Measurements from ENCODE around the gene USP37. TPM values are rescaled to one million over a fixed set of nuclear protein-coding genes. Genes with fewer than 3 reads are reported as not detected.

USP37 gene
- total and polyA plus RNA-seq, 2 of the 13 experiments (the other 11 are each of a cell fraction or from before 2014, with no cell fraction given) = 6.5 to 30.6 TPM

- TF ChIP-seq, protein P1, sequence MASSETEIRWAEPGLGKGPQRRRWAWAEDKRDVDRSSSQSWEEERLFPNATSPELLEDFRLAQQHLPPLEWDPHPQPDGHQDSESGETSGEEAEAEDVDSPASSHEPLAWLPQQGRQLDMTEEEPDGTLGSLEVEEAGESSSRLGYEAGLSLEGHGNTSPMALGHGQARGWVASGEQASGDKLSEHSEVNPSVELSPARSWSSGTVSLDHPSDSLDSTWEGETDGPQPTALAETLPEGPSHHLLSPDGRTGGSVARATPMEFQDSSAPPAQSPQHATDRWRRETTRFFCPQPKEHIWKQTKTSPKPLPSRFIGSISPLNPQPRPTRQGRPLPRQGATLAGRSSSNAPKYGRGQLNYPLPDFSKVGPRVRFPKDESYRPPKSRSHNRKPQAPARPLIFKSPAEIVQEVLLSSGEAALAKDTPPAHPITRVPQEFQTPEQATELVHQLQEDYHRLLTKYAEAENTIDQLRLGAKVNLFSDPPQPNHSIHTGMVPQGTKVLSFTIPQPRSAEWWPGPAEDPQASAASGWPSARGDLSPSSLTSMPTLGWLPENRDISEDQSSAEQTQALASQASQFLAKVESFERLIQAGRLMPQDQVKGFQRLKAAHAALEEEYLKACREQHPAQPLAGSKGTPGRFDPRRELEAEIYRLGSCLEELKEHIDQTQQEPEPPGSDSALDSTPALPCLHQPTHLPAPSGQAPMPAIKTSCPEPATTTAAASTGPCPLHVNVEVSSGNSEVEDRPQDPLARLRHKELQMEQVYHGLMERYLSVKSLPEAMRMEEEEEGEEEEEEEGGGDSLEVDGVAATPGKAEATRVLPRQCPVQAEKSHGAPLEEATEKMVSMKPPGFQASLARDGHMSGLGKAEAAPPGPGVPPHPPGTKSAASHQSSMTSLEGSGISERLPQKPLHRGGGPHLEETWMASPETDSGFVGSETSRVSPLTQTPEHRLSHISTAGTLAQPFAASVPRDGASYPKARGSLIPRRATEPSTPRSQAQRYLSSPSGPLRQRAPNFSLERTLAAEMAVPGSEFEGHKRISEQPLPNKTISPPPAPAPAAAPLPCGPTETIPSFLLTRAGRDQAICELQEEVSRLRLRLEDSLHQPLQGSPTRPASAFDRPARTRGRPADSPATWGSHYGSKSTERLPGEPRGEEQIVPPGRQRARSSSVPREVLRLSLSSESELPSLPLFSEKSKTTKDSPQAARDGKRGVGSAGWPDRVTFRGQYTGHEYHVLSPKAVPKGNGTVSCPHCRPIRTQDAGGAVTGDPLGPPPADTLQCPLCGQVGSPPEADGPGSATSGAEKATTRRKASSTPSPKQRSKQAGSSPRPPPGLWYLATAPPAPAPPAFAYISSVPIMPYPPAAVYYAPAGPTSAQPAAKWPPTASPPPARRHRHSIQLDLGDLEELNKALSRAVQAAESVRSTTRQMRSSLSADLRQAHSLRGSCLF (CRISPR knock-in tag; IDR thresholded peaks at IDR 0.05; ENCODE audit: borderline replicate concordance) = no peak
- TF ChIP-seq ZNF557 (CRISPR knock-in tag; IDR thresholded peaks at IDR 0.05) = no peak
- peak; percentile 14 for TF ChIP-seq TEAD3 (CRISPR knock-in tag; optimal IDR thresholded peaks at IDR 0.05; ENCODE audit: borderline replicate concordance)
- TF ChIP-seq MEF2D (CRISPR knock-in tag; IDR thresholded peaks at IDR 0.05) = peak; percentile 49; the same call in 1 of the 2 replicates
- TF ChIP-seq ZNF101 (CRISPR knock-in tag; IDR thresholded peaks at IDR 0.05; ENCODE audit: borderline replicate concordance, low read depth) = no peak
- TF ChIP-seq CENPT (CRISPR knock-in tag; IDR thresholded peaks at IDR 0.05; ENCODE audit: low read depth) = no peak
- TF ChIP-seq, protein P2, sequence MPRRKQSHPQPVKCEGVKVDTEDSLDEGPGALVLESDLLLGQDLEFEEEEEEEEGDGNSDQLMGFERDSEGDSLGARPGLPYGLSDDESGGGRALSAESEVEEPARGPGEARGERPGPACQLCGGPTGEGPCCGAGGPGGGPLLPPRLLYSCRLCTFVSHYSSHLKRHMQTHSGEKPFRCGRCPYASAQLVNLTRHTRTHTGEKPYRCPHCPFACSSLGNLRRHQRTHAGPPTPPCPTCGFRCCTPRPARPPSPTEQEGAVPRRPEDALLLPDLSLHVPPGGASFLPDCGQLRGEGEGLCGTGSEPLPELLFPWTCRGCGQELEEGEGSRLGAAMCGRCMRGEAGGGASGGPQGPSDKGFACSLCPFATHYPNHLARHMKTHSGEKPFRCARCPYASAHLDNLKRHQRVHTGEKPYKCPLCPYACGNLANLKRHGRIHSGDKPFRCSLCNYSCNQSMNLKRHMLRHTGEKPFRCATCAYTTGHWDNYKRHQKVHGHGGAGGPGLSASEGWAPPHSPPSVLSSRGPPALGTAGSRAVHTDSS (CRISPR knock-in tag; conservative IDR thresholded peaks at IDR 0.05) = no peak
- TF ChIP-seq MED13 (CRISPR knock-in tag; IDR thresholded peaks at IDR 0.05) = no peak
- TF ChIP-seq ZNF33B (CRISPR knock-in tag; IDR thresholded peaks at IDR 0.05) = no peak
- no peak for TF ChIP-seq HCFC1 (IDR thresholded peaks at IDR 0.05; ENCODE audit: low read depth, low read length)
- TF ChIP-seq GLMP (CRISPR knock-in tag; IDR thresholded peaks at IDR 0.05; ENCODE audit: borderline replicate concordance) = no peak
- no peak for TF ChIP-seq PAXIP1 (CRISPR knock-in tag; conservative IDR thresholded peaks at IDR 0.05)
- no peak for TF ChIP-seq YY1 (IDR thresholded peaks at IDR 0.05; ENCODE audit: insufficient read depth, insufficient replicate concordance, low read depth, low read length)
- TF ChIP-seq, protein P3, sequence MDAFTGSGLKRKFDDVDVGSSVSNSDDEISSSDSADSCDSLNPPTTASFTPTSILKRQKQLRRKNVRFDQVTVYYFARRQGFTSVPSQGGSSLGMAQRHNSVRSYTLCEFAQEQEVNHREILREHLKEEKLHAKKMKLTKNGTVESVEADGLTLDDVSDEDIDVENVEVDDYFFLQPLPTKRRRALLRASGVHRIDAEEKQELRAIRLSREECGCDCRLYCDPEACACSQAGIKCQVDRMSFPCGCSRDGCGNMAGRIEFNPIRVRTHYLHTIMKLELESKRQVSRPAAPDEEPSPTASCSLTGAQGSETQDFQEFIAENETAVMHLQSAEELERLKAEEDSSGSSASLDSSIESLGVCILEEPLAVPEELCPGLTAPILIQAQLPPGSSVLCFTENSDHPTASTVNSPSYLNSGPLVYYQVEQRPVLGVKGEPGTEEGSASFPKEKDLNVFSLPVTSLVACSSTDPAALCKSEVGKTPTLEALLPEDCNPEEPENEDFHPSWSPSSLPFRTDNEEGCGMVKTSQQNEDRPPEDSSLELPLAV (CRISPR knock-in tag; conservative IDR thresholded peaks at IDR 0.05; ENCODE audit: low read depth) = no peak
- no peak for TF ChIP-seq HNRNPL (IDR thresholded peaks at IDR 0.05; ENCODE audit: low read depth, low read length)
Observed at GRCh38 chr2:218435003-218435982, 132.9 kb downstream of the USP37 start (continued).

All from HepG2 (cell line).